Transverse colon (tissue), 4 donors: Measurements from ENCODE around the gene MRPS22.

Experiments
- CTCF ChIP-seq, 5 experiments: fragments of 200-600 bp in 3 of 5; fragments of 450-650 bp in 2 of 5; sonication (generic) in 3 of 5; IDR thresholded peaks; 1 replicate in 2 of 5; 2 replicates in 3 of 5; pipeline ENCODE4 v1.5.1; 2016 to 2017; ENCODE audit warnings: antibody characterized with exemption in 5 of 5, inconsistent platforms in 3 of 5, mild to moderate bottlenecking in 2 of 5, moderate library complexity in 1 of 5
- POLR2A ChIP-seq: fragments of 450-650 bp; IDR thresholded peaks from one replicate; pipeline ENCODE4 v1.6.1; 2016; ENCODE audit warnings: antibody characterized with exemption, mild to moderate bottlenecking, moderate library complexity
- POLR2AphosphoS5 ChIP-seq, 3 donors: sonication (generic); formaldehyde crosslinking; IDR thresholded peaks; one replicate each; pipeline ENCODE4 v1.6.1; 2016; ENCODE audit warnings: antibody characterized with exemption in 3 of 3

GRCh38 chr3:139317660-139318430 is 26.0 kb upstream of the MRPS22 start:
- TF ChIP-seq CTCF (IDR thresholded peaks at IDR 0.05) (no peak), POLR2AphosphoS5 (IDR thresholded peaks at IDR 0.05) (no peak), POLR2A (no peak)
